Forelimb muscle (tissue), 1 donor: Measurements from ENCODE around the gene CD82. TPM values are rescaled to one million over a fixed set of nuclear protein-coding genes. Genes with fewer than 3 reads are reported as not detected.
"Not testable (repeated sequence)": the region's sequence is repeated elsewhere in the genome, so short reads cannot be mapped to it uniquely, and the experiment has no call there.

Source experiments
- DNase-seq: peaks from one replicate; pipeline ENCODE4 v3.0.0-alpha.2; 2013; ENCODE audit warnings: low read depth
- polyA plus RNA-seq: library from polyadenylated mRNA; unstranded; fragments of 120-200 nt; gene quantifications from one replicate; pipeline ENCODE4 v1.2.1, GENCODE V29; 2013; ENCODE audit not compliant: insufficient read length

Gene CD82
- polyA plus RNA-seq, 1 donor, result 77.0 TPM

DNA sequence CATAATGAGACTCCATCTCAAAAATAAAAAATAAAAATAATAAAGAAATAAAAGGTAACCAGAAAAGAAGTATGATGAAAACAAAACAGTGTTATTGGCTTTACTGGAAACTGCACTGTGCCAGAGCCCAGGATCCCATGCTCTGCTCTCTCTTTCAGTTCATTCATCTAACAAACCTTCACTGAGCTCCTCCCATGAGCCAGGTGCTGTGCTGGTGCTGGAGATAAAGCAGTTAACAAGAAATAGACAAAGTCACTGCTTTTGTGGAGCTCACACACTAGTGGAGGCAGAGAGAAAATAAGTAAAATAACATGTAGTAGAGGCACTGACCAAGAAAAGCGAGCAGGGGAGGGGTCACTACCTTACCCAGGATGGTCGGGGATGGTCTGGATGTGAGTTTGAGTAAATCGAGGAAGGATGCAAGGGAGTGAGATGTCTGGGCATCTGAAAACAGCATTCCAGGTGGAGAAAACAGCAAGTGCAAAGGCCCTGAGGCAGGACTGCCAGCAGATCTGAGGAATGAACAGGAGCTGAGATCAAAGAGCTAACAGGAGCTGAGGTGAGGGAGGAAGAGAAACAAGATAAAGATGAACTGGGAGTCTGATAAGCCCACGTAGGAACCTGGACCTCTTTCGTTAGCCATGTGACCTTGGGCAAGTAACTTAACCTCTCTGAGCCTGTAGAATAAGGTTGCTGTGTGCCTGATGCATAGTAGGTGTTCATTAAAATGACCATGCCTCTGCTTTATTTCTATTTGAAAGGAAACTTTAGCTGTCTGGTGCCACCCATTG lies 31.3 kb upstream of the CD82 start:
- no peak for DNase-seq

DNA sequence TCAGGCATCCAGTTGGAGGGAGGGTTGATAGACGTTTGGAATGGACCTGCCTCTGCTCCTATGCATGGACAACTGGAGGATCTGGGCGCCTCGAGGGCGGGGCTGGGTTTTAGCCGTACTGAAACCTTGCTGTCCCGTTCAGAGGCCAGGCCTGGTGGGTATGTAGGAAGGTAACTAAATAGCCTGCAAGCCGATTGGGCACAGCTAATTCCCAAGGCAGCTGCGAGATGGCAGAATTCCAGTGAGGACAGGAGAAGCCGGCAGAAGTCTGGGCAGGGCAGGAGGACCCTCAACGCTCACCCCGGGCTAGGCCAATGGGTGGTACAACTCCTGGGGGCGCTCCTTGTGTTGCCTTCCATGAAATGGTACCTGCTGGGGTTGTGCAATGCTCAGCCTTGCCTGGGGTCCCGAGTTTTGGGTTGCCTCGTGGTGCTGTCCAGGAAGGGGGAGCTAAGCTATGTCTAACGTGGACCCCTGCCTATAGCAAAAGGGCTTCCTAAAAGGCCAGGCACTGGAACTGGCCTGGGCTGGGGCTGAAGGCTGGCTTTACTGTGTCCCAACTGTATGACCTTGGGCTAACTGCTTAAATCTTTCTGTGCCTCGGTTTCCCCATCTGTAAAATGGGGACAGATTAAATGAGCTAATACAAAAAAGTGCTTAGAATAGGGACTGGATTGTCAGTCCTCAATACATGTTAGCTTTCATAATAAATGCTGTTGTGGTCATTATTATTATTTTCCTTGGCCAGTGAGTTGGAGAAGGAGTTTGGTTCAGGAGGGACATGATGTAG lies 30.1 kb upstream of the CD82 start:
- no peak for DNase-seq

DNA sequence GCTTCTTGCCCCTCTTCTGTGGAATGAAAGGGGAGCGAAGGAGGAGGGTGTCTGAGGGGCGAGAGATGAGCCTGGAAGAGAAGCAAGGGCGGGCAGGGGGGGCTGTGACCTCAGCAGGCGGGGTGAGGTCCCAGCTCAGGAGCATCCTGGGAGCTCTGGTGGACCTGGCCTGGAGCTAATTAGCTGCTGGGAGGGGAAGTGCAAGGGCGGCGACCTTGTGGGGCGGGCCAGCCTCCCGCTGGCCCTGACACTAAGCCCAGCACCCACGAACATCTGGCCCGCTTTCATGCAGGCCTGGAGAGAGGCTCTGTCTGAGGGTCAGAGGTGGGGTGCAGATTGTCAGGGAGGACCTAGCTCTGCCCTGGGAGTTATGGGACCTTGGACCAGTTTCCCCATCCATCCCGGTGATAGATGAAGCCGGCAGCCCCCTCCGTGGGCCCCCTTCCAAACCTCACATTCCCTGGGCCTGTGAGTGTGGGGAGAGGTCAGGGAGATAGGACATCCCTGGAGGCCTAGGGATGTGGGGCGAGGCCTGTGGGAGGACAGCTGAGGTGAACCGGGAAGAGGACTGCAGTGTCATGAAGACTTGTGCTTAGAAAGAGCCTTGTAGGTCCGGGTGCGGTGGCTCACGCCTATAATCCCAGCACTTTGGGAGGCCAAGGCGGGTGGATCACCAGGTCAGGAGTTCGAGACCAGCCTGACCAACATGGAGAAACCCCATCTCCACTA lies 28.5 kb upstream of the CD82 start:
- DNase-seq, result no peak

DNA sequence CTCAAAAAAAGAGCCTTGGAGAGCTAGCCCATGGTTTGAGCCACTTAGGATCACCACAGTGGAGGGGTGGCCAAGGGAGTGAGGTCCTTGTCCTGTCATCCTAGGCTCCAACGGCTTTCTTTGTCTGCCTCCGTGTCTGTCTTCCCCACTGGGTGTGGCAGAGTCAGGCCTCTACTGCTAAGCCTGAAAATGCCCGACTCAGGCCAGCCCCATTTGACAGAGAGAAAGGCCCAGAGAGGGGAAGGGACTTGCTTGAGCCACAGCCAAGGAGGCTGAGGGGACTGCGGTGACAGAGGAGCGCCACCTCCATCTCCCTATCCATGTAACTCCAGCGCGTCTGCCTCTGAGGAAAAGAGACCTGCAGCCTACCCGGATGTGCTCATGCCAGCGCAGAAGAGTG lies 27.8 kb upstream of the CD82 start:
- DNase-seq, result no peak

DNA sequence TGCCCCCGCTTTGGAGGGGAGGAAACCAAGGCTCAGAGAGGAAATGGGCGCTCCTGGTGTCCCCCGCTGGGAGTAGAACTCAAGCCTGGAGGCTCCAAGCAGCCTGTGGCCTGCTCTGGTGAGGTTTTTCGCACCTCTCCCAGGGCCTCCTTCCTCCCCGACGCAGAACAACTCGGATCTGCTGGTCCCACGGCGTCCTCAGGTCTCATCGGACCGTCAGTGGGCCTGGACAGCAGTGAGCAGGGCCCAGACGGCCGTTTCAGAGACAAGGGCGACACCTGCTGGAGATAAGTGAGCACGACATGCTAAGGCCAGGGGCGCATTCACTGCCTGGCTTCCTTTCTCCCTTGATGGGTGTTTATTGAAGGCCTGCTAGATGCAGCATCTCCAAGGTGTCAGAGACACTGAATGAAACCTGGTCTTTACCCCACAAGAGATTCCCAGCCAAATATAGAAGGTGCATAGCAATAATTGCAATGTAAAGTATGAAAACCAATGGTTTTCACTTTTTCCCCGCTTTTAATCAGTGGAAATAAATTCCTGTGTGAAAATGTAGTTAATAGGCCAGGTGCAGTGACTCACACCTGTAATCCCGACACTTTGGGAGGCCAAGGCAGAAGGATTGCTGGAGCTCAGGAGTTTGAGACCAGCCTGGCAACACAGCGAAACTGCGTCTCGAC lies 26.9 kb upstream of the CD82 start:
- no peak for DNase-seq

DNA sequence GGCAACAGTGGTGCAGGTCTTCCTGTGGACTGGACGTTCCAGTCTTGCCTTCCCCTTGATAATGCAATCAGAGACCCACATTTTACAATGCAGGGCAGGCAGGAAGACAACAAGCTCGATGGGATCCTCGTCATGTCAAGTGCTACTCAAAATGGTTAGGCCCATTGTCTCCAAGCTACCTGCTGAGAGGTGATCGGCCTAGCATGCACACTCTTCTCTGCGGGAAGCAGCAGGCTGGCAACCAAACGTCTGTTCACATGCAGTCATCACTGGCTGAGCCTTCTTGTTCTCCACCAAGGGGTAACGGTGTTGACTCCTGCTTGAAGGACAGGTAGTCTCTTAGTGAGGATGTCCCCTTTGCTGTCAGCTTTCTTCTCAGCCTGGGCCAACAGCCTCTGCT lies 25.5 kb upstream of the CD82 start:
- DNase-seq, result no peak

DNA sequence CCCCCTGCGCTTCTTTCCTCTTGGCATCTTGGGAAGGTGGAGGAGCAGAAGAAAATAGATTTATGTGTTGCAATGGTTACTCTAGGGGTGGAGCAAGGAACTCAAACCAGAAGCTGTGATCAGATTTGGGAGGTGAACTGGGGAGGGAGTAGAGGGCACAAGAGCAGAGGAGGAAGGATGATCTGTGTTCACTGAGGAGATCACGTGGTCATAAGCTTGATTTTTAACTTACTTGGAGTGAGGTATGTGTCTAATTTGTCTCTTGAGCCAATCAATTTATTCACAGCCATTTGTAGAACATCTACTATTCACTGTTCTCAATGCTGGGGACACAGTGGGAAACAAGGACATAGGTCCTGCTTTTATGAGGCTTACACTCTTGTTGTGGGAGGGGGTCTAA lies 24.8 kb upstream of the CD82 start:
- no peak for DNase-seq

DNA sequence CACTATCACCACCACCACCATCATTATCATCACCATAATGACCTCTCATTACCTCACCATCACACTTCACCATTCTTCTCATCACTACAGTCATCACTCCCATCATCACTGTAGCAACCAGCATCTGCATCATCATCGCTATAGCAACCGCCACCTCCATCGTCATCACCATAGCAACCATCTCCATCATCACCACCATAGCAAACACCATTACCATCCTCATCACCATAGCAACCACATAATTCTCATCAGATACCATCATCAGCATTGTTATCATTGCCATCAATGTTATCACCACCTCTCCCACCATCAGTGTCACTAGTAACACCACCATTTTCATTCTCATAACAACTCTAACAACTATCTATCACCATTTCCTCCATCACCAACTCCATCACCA lies 23.1 kb upstream of the CD82 start:
- no peak for DNase-seq

DNA sequence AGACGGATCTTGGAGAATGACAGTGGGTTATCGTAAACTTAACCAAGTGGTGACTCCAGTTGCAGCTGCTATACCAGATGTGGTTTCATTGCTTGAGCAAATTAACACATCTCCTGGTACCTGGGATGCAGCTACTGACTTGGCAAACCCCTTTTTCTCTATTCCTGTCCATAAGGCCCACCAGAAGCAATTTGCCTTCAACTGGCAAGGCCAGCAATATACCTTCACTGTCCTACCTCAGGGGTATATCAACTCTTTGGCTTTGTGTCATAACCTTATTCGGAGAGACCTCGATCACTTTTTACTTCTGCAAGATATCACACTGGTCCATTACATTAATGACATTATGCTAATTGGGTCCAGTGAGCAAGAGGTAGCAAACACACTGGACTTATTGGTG lies 18.5 kb upstream of the CD82 start:
- DNase-seq, result not testable (repeated sequence)

DNA sequence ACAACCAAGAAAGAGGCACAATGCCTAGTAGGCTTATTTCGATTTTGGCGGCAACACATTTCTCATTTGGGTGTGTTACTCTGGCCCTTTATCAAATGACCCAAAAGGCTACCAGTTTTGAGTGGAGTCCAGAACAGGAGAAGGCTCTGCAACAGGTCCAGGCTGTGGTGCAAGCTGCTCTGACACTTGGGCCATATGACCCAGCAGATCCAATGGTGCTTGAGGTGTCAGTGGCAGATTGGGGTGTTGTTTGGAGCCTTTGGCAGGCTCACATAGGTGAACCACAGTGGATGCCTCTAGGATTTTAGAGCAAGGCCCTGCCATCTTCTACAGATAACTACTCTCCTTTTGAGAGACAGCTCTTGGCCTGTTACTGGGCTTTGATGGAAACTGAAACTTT lies 17.9 kb upstream of the CD82 start:
- DNase-seq, result not testable (repeated sequence)

DNA sequence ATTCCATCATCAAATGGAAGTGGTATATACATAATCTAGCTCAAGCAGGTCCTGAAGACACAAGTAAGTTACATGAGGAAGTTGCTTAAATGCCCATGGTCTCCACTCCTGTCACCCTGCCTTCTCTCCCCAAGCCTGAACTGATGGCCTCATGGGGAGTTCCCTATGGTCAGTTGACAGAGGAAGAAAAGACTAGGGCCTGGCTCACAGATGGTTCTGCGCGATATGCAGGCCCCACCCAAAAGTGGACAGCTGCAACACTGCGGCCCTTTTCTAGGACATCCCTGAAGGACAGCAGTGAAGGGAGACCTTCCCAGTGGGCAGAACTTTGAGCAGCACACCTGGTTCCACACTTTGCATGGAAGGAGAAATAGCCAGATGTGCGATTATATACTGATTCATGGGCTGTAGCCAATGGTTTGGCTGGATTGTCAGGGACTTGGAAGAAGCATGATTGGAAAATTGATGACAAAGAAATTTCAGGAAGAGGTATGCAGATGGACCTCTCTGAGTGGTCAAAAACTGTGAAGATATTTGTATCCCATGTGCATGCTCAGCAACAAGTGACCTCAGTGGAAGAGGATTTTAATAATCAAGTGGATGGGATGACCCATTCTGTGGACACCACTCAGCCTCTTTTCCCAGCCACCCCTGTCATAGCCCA lies 17.3 kb upstream of the CD82 start:
- DNase-seq, result no peak

DNA sequence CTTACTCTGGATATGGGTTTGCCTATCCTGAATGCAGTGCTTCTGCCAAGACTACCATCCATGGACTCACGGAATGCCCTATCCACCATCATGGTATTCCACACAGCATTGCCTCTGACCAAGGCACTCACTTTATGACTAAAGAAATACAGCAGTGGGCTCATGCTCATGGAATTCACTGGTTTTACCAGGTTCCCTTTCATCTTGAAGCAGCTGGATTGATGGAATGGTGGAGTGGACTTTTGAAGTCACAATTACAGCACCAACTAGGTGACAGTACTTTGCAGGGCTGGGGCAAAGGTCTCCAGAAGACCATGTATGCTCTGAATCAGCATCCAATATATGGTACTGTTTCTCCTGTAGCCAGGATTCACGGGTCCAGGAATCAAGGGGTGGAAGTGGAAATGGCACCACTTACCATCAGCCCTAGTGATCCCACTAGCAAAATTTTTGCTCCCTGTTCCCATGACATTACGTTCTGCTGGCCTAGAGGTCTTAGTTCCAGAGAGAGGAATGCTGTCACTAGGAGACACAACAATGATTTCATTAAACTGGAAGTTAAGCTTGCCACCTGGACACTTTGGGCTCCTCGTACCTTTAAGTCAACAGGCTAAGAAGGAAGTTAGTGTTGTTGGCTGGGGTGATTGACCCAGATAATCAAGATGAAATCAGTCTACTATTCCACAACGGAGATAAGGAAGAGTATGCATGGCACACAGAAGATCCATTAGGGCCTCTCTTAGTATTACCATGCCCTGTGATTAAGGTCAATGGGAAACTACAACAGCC lies 16.3 kb upstream of the CD82 start:
- DNase-seq, result not testable (repeated sequence)

DNA sequence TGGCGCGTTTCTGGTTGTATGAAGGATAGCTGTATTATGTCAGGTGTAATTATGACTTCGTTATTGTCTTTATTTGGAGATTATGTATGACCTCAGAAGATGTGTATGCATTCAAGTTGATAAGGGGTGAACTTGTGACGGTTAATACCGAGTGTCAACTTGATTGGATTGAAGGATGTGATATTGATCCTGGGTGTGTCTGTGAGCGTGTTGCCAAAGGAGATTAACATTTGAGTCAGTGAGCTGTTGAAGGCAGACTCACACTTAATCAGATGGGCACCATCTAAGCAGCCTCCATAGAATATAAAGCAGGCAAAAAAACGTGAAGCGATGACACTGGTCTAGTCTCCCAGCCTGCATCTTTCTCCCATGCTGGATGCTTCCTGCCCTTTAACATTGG lies 15.3 kb upstream of the CD82 start:
- no peak for DNase-seq

DNA sequence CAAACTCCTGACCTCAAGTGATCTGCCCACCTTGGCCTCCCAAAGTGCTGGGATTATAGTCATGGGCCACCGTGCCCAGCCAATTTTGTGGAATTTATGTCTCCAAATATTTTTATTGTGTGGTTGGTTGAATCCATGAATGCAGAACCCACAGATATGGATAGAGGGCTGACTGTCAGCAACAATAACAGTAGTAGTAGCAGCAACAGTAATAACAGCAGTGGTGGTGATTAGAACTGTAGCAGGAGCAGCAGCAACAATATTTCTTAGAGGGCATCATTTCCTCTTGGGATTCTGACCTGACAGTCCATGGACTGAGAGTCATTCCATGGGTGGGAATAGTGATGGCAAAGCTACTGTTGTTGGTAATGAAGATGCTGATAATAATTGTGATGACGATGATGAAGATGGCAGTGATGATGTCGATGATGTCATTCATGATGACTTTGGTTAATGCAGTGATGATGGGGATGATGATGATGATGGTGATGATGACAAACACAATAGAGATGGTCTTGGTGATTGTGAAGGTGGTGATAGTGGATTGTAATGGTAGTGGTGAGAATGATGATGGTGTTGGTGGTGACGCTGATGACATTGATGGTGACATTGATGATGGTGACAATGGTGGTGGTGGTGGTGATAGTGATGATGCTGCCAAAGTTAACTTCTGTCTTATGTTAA lies 13.9 kb upstream of the CD82 start:
- no peak for DNase-seq

DNA sequence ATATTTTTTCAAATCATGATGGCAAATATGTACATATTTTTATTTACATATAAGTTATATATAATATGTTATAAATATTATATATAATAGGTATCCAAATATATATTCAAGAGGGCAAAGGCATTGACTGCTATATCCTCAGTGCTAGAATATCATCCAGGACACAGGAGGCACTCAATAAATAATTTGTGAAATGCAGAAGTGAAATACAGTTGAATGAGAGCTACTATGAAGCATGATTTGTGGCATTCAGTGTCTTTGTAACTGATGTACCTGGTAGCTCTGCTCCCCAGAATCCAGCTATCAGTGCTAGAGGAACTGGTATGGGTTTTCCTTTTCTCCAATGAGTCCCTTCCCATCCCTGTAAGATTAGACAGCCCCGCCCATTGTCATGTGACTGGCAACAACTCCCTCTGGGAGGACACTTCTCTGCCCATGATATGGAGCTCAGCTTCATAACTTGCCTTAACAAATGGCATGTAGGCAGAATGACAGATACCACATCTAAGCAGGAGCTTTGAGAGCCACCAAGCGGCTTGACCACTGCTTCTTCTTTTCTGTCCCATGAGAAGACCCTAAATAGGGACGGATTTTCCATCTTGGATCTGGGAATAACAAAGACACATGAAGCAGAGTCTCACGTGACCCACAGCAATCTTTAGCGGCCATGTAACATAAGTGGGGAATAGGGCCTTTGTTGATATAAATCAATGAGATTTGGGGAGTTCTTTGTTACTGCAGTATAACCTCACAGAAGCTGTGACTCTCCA lies 10.2 kb upstream of the CD82 start:
- no peak for DNase-seq

DNA sequence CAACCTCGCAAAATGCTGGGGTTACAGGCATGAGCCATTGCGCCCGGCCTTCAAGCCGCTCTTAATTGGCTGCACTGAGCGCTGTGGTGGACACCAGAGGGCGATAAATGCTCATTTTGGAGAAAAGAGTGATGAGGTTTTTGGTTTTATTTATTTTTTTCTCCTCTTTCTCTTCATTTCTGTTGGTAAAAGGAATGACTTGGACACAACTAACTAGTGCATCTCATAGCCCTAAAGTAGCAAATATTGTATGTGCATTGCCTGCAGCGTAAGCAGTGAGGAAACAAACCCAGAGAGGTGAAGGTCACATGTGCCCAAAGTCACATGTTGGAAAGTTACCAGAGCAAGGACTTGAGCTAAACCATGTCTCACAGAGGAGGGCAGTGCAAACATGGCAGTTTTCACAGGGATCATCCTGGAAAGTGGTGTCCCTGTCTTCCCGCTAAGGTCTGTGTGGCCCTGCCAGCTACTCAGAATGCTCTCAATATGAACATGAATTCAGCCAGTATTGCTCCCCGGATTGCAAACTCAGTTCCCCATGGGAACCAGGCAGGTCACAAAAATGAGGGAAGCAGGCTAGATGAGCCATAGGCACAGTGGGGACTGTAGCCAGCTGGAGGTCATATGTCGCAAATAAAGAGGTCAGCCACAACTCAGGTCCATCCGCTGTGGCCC lies 8.6 kb upstream of the CD82 start:
- peak; percentile 46 for DNase-seq

DNA sequence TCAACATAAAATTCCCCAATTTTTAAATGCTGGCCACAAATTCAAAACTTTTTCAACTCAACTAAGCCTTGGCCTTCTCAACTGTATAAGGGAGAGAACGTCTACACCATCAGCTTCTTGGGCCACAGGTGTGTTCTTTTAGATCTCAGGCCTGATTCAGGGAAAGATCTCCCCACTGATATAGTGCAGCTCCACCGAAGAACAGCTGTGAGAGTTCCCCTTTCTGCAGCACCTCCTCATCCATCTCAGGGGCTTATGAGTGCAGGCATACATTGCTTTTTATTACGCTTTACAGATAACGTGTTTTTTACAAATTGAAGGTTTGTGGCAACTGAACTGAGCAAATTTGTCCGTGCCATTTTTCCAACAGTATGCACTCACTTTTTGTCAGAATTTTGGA lies 8.0 kb upstream of the CD82 start:
- no peak for DNase-seq

DNA sequence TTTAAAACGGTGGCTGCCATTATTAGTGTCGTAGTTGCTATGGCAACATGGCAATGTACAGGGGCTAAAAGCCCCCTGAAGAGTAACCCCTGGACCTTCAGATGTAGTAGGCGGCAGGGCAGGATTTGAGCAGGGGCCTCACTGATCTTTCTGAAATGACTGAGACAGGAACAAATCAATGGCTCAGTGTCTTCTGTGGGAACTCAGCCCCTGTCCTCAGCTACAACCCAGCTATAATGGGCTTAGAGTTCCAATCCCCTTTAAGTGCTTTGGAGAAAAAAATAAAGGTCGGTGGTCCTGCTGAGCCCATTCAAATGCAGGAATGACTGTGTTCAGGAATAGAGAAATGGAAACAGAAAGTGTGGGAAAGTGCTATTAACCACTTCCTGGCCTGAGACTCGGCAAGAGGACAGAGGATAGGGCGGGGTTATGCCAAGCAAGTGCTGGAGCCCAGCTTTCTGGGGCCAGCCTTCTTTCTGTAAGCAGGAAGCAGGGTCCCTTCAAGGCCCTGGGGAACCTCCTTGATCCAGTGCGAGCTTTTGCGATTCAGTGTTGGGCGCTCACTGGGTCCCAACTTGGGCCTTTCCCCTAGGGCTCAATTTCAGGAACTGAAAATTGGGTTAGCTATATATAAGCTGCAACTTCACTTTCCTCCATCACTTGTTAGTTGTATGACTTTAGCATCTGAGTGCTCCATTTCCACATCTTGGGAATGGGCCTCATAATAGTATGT lies 6.1 kb upstream of the CD82 start:
- DNase-seq, result no peak
